Activated T-cell treated with anti-CD3 and anti-CD28 coated beads for 4 hours (primary cell): ENCODE results near the gene SCD.
"Not testable (repeated sequence)": the region's sequence is repeated elsewhere in the genome, so short reads cannot be mapped to it uniquely, and the experiment has no call there.

ENCODE experiments used
- DNase-seq: peaks from one replicate; pipeline ENCODE4 v3.0.0-alpha.2; 2020

Gene SCD

GRCh38 chr10:100362570-100363496 lies 15.8 kb downstream of the SCD start:
- DNase-seq: no peak

GRCh38 chr10:100364175-100364574 lies 17.1 kb downstream of the SCD start:
- no peak for DNase-seq

GRCh38 chr10:100364735-100365391 lies 17.8 kb downstream of the SCD start:
- no peak for DNase-seq

DNA sequence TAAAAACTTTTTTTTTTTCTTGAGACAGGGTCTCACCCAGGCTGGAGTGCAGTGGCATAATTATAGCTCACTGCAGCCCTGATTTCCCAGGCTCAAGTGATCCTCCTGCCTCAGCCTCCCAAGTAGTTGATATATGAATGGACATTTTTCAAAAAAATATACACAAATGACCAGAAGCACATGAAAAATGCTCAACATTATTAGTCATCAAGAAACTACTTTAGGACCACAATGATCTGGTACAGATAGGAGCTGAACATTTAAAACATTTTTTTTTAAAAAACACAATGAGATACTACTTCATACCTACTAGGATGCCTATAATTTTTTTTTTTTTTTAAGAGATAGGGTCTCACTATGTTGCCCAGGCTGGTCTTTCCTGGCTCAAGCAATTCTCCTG lies 21.7 kb downstream of the SCD start:
- DNase-seq: no peak

DNA sequence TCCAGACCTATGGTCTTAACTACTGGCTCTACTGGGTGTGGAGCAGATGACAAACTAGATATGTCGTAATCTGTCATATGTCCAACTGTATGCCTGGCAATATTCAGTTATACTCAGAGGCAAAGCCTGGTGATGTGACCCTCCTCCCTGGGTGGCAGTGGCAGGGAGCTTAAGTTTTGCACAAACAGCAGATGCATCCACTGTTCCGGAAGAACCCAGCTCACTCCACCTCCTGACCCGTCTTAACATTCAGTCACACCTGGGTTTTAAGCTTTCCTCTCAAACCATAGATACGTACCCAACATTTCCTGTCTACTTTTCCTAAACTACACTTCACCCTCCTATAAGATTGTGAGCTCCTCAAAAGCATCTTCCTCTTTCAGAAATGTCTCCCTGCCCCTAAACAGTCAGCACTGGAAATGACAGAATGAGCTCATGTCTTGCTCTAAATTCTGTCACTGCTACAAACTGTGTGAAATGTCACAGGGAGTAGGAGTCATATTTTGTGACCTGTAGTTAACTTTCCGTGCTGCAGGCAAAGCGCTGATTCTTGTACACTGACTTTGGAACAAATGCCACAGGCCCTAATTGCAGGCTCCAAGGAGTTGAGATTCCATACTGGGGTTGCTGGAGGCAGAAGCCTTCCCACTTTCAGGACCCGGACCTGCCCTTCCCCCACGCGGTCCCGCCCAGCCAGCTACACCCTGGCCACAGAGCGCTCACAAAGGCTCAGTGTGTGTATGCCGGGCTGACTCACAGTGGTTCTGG lies 23.9 kb downstream of the SCD start:
- DNase-seq: peak; percentile 14

DNA sequence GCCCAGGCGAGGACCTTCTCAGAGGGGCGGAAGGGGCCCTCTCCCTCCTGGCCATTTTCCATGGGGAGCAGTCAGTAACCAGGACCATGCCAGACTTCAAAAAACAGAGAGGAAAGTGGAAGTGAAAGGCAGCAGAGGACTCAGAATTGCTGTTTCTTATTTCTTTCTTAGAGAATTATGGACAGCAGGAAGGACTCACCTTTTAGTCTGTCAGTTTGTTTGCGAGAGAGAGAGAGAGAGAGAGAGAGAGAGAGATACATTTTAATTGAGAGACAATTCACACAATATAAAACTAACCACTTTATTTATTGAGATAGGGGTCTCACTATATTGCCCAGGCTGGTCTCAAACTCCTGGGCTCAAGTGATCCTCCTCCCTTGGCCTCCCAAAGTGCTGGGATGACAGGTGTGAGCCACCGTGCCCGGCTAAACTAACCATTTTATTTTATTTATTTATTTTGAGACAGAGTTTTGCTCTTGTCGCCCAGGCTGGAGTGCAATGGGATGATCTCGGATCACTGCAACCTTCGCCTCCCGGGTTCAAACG lies 24.5 kb downstream of the SCD start:
- DNase-seq: no peak

- no peak for DNase-seq
Measured at GRCh38 chr10:100372415-100373297, 25.6 kb downstream of the SCD start.

GRCh38 chr10:100373298-100374199 lies 26.5 kb downstream of the SCD start:
- DNase-seq: peak; percentile 76

DNA sequence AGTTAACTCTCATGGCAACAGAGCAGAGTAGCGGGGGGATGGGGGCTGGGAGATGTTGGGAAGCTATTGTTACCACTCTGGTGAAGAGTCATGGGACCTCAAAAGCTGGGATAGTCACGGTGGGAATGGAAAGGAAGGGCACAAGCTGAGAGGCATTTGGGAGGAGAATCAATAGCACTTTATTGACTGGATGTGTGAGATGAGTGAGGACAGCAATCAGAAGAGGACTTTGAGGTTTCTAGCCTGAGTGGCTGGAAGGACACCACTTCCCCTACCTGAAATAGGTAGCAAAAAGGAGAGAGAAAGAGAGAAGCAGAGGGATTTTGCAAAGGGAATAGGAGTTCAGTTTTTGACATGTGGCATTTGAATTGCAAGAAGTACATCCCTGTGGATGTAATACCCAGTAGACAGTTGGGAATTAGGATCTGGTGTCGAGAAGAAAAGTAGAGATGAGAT lies 27.2 kb downstream of the SCD start:
- DNase-seq: no peak

GRCh38 chr10:100374677-100375353 lies 27.8 kb downstream of the SCD start:
- DNase-seq: not testable (repeated sequence)

- not testable (repeated sequence) for DNase-seq
Measured at GRCh38 chr10:100376656-100377055, 29.6 kb downstream of the SCD start.

GRCh38 chr10:100377830-100378229 lies 30.8 kb downstream of the SCD start:
- DNase-seq: no peak

GRCh38 chr10:100380400-100380799 lies 33.4 kb downstream of the SCD start:
- DNase-seq: no peak

GRCh38 chr10:100382553-100382952 lies 35.5 kb downstream of the SCD start:
- no peak for DNase-seq

DNA sequence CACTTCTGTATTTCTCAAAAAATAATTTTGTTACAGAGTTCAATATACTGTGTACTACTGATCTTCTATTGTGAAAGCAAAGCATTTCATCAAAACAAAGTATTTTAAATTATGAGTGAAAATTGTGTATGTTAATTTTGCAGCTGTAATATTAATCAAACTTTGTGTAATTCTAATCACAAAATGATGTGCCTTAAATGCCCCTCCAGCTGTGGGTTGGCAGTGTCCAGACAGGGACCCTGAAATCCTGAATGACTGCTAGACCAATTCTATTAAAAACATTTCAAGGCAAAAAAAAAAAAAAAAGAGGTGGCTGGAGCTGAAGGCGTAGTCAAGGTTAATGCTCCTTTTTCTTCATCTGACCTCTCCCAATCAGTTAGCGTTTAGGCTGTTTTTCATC lies 36.2 kb downstream of the SCD start:
- DNase-seq: no peak

DNA sequence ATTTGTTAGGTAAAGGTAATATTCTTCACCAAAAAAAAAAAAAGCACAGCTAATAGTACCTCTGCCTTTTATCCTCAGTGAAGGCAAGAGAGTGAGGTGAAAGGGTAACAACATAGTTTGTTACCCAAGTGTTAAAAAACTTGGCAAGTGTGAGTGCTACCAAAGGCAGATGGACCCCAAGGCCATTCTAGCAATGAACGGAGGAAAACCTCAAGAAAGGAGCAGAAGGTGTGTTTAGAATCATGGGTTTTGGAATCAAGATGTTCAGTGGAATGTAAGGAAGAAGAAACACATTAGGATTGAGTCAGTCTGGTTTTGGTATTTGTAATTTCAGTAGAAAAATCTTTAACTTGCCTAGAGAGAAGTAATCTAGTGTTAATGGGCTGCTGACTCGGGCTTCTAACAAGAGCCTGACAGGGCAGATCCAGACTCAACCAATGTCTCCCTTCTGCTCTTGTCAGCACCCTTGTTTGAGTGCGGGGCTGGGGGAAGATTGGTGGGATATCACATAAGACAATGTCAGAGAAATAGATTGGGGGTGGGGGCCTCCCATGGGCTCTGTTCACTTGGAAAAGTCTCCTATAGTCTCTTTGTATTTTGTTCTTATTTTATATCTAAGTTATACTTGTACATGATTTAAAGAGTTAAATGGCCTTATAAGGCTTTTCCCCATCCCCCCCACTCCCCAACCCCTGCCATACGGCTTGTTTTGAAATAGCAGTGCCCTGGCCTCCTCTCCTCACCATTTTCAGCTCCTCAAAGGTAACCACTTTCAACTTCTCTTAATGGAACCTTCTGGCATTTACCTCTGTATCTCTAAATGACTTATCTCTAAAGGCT lies 44.4 kb downstream of the SCD start:
- no peak for DNase-seq

- DNase-seq: no peak
Measured at GRCh38 chr10:100392686-100393003, 45.6 kb downstream of the SCD start.

GRCh38 chr10:100395626-100396025 lies 48.6 kb downstream of the SCD start:
- no peak for DNase-seq

DNA sequence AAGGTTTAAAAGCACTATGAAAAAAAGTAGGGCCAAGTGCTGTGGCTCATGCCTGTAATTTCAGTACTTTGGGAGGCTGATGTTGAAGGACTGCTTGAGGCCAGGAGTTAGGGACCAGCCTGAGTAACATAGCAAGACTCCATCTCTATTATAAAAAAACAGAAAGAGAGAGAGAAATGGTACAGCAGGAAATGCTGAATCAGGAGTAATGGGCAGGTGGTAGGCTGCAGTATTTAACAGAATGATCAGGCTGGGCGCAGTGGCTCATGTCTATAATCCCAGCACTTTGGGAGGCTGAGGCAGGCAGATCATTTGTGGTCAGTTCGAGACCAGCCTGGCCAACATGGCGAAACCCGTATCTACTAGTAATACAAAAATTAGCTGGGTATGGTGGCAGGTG lies 49.6 kb downstream of the SCD start:
- no peak for DNase-seq
